Measurements from ENCODE around the gene SAMSN1.

Gene SAMSN1

DNA sequence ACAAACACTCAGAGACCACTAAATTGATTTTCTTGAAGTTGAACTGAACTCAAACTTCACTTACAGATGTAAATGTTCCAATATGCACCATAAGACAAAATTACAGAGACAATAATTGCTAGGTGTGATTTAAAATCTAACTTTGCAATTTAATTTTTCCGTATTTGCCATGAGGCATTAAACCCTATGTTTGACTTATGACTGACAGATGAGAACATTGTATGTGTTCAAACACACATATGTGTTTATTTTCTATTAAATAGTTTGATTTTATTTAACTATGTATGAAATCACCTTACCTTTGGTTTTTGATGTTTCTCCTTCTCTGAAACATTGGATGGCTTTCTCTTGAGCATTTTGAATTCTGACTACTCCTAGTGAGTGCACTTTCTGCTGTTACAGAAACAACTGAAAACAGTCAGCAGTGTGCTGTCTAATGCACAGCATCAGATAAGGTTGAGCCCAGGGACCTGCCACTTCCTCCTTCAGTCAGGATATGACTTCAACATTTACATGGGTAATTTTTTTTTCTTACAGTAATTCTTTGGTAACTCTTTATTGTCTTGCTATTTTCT lies at the start of gene SAMSN1:
Gene SAMSN1, minus strand, starts transcription at position 410 of the 575 bp plus-strand sequence. Its CDS starts 54 bp downstream, at position 356.
- no peak for DNase-seq

DNA sequence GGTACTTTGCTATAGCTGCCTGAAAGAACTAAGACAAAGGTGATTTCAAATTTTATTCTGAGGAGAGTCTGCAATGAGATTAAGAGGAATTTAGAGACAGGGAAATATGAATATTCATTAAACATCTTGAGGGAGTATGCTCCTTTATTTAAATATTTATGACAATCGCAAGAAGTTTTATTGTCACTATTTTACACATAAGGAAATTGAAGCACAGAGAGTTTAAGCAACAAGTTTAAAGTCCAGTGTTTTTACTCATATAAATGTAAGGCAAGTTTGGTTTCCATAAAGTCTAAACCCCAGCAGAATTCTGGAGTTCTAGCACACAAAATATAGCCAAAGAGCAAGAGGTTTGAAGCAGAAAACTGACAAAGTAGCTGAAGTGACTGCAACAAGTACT lies 49.3 kb upstream of the SAMSN1 start:
- DNase-seq: no peak

DNA sequence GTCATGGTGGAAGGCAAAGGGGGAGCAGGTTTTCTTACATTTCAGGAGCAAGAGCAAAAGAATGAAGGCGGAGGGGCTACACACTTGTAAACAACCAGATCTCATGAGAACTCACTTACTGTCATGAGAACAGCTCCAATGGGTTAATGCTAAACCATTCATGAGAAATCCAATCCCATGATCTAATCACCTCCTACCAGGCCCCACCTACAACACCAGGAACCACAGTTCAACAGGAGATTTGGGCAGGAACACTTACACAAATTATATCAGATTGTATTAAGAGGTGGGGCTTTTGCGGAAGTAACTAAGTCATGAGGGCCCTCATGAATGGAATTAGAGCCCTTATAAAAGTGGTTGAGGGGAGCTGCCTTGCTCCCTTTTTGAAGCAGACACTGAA lies 48.9 kb upstream of the SAMSN1 start:
- DNase-seq: no peak

DNA sequence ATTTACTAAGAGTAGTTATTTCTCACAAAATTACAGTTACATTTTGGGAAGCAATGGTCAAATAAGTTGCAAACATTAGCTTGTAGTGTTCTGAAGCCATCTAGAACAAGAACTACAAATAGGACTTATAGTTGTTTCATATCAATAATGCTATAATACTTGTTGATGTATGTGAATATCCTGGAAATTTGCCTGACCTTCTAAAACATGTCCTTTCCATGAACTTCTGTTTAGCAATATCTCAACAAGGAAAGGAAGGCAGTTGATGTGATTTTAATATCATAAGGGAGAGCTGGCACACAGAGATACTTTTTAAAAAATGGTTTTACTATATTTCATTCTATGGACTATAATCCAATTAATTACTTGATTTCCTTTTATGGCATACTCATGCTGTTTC lies 47.1 kb upstream of the SAMSN1 start:
- DNase-seq: no peak

DNA sequence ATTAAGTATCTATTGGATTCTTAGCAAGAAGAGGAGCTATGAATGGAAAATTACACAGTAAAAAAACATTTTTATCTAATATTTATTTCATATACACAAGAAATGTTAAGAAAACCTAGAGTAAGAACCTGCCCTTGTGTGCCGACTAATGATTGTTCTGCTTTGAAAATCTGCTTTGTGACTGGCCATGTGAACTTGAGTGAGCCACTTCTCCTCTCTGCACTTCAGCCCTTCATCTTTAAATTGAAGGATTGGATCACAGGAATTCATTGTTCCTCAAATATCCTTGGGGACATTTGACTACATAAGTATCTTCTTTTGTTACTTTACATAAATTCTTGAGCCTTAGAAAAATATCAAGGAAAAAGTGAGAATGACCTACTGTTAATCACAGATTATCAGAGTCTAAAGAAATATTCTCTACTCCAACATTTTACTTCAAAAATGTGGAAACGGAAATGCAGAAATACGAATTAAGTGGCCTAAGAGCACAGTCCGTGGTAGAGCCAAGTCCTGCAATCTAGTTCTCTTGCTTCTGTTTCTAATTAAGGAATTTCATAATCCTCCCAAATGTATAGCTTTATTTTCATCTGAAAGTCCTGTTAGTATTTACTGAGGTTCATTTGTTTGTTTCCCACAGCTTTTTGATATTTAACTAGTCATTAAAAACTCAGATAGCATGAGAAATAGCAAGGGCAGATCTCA lies 46.3 kb upstream of the SAMSN1 start:
- DNase-seq: no peak

DNA sequence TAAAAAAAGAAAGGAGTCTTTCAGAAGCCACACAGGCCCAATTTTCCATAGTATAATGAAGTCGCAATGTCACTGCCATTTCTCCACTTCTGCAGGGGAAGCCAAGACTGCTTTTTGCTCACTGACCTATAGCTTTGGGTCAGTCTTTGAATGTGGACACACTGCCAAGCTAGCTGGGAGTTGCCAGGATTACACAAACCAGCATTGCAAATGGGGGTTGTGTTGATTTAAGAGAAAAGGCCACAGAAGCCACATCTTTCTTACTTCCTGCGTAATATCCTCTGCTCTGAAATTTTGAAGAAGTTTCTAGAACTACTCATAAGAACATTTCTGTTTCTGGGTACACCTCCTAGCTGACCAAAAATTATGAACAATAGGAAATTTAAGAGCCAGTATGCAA lies 45.8 kb upstream of the SAMSN1 start:
- DNase-seq: no peak

DNA sequence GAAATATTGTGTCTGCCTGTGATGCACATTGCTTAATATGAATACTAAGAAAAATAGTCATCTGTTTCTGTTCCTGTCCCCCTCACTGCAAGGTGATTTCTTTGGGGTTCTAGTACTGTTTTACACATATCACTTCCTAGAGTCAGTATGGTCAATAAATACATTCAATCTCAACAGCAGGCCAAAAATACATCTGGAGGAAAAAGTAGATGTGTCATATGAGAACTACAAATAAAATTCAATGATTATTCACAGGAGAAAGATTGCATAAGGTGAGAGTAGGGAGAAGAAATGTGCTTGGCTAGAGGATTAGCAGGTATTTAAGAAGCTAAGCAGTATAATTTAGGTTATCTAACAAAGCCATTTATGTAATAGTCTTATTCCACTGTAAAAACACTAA lies 45.3 kb upstream of the SAMSN1 start:
- DNase-seq: no peak

DNA sequence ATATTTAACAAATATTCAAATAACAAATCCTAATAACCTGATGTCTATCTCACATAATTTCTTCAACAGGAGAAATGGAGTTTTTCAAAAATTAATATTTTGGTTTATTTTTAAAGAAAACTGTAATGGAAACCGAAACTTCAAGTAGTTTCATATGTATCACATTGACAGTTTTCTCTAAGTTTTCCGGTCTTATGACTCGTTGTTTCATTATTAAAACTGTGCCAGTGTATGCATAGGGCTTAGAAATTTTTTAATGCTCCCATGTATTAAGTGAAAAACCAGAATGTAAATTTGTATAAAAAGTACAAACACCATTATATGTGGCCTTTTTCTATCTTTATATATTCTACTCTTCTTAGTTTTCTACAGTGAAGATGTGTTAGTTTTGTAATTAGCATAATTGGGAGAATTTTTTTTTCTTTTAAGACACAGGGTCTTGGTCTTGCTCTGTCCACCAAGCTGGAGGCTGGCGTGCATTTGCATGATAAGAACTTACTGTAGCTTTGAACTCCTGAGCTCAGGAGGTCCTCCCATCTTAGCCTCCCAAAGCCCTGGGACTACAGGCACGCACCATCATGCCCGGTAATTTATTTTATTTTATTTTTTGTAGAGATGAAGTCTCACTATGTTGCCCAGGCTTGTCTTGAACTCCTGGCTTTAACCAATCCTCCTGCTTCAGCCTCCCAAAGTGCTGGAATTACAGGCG lies 43.9 kb upstream of the SAMSN1 start:
- DNase-seq: no peak

DNA sequence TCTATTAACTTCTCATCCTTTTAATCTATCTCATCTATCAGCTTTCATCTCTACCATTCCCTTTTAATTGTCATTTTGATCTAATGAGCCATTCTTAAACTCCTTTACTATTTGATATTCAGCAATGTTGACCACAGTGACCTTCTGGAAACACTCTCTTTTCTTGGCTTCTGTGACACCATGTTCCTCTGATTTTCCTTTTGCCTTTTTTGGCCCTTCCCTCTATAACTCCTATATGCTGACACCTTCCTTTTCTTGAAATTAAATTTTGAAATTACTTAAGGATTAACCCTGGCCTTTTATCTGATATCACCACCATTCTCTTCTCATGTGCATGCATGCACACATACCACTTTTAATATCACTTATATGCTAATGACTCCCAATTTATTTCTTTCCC lies 41.2 kb upstream of the SAMSN1 start:
- no peak for DNase-seq

DNA sequence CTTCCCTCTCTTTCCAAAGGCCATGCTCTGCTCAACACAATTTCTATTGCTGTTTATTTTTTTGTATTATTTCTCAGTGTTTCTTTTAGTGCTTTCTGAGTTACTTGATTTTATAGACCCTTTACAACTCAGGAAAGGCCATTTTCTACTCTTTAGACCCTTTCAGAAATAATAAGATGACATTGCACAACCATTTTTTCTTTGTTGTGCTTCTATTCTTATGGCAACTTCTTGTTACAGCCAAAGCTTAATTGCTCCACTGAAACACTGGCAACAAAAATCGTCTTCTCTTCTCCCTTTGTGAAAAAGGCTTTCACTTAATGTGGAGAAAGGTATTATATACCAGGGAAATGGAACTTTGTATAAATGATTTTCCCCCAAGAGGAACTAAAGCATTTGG lies 39.0 kb upstream of the SAMSN1 start:
- DNase-seq: no peak

DNA sequence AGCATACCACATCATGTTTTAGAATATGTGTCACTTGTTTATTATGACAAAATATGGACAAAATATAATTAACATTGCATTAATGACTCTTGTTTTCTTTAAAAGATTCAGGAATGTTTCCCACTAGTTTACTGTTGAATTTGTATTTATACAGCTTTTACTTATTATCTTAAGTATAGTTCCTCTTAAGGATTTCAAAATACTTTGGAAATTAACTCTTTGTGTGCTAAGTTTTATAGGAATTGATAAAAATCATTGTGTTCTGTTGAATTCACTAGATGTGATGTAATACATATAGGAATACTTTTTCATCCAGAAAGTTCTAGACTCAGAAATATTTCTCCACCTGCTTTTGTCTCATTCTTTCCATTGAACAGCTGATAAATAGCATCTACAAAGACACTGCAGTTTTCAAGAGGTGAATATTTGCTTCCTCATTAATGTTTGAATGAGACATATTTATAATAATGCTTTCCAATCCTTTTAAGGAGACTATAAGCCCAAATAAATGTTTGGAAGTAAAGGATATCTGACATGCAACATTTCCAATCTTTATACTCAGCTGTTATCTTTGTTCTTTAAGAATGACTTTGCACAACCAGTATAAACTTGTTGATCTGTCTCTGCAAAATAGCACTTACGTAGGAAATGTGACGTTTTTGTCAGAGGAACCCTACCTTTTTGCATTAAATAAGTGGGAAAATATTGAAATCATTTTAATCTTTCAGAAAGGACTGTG lies 38.4 kb upstream of the SAMSN1 start:
- DNase-seq: no peak

DNA sequence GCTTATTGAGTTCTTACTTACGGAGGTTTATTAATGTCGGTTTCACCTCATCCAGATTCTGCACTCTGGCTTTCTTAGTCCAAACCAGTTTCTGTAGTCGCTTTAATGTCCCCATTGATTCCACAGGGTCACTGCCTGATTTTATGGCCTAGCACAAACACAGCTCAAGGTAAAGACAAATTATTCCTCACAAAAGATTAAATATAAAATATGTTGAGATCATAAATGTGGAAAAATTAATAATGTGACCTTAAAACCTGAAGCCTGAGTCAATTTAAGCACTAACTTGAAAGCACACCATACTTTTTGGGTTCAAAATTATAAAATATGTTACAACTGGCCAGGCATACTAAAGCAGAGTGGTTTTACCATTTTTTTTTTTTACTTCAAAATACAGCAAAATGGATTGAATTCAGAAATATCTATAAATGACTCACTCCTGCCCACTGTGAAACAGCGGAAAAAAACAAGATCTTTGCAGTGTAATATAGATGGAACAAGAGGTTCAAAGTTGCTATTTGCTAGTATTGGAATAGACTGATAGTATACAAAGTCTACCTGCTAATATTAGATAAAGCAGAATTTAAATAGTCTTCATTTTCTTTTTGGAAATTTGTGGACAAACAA lies 37.6 kb upstream of the SAMSN1 start:
- no peak for DNase-seq

DNA sequence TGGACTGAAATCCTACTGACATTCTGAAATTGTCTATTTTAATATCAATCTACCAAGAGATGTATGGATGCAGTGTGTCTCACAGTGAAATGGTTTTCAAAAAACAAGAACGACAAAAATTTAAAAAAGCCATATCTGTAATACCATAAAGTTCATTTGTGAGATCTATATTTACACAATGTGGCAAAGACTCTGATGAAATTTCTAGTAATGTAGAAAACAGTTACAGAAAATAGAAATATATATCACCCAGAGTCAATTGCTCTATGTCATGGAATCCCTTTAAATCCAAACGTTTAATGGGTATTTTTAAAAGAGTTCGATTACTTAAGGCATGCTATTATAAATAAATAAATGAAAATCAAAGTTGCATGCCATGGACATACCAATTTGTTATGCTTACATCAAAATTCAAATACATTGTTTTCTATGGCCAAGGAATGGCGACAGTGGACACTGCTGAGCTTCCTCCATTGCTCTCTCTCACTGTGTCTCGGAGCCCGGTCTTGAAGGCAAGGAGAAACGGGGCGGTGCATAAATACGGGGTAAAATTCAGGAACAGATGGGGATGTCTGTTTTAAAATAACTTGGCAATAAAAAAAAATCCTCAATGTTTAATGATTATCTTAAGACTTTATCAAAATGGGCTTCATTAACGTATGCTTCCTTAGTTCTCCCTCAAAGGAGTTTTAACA lies 37.0 kb upstream of the SAMSN1 start:
- no peak for DNase-seq

DNA sequence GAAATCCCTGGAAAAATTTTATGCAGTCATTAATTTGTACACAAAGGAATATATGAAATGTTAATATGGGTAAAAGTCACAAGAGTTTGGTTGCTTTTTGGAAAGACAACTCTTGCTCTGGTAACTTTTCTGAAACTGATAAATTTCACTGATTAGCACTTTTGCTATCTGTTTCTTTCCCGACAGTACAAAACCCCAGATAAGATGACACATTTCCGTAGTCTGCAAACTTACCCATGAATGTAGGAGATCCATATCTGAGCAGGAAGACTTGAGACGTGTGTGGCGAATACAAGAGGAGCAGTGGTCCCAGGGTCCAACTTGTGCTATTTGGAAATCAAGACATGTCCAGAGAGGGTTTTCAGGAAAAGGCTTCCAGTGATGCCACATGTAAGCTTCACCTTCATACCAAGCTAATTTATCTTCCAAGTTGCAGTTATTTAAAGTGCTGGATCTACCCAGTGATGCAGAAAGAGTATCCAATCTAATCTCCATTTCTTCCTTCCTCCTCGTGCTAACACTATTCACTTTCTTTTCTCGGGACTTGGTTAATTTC lies 35.9 kb upstream of the SAMSN1 start:
- no peak for DNase-seq

DNA sequence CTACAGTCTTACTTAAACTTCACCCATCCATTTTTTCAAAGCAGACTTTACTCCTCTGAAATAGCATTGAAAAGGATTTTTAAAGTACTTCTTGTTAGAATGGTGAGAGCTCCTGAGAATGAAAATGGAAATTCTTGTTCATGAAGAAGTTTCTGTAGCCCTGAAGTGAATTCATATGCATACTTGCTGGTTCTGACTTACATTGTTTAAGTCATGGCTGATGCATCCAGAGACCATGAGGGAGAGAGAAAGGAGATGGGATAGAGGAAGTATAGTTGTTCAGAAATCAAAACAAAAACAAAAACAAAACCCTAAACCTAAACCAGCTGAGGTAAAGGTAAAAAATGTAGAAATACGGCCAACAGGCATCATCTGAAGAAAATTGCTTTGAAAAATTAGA lies 27.1 kb upstream of the SAMSN1 start:
- no peak for DNase-seq

DNA sequence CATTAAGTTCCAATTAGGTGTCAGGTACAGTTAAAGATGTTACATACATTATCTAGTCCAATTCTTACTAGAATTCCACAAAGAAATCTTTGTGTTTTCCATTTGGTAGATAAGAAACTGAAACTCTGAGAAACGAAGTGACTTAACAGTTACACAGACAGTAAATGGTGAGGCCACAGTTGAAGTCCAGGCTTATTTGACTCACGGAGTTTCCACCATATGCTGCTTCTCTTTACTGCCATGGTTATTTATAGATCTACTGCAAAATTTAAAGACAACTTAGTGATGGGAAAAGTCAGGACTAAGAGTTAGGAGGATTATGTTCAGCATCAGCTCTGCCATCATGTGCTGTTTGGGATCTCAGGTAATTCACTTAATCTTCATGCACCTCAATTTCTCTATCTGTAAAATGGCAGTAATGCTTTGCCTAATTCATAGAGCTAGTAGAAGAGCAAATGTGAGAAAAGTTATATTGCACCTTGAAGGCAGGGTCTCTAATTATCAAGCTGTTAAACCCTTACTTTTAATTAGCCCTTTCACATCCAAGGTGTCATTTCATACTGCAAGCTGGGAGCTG lies 26.2 kb upstream of the SAMSN1 start:
- no peak for DNase-seq

DNA sequence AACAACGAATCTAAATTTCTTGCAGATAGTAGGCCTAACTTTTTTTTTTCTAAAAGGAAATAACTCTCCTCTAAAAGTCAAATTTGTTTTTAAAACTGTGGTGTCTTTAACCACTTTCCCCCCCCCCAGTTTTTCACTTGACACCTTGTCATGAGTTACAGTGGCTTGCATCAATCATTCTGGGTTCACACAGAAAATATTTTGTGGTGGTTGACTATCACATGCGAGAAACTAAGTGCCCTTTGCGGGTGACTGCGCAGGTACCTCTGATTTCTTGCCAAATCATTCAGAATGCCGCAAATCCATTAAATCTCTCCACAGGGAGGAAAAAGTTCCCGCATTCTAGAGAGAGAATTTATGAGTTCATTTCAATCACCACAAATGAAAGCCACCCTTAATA lies 23.8 kb upstream of the SAMSN1 start:
- DNase-seq: no peak

DNA sequence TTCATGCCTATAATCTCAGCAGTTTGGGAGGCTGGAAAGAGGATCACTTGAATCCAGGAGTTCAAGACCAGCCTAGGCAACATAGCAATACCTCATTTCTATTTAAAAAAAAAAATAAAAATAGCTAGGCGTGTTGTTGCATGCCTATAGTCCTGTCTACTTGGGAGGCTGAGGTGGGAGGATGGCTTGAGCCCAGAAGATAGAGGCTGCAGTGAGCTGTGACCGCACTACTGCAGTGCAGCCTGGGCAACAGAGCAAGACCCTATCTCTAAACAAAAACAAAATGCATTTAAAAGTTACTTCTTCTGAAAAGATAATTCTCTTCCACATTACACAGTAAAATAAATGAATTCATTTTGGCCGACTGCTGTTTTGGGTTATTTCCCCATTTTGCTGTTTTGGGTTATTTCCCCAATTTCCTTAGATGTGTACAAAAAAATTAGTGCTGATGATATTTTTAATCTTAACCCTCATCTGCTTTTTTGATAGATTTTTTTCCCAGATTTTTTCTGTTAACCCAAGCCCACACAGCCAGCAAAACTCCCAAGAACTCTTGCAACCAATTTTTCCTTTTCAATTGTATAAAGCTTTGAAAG lies 23.0 kb upstream of the SAMSN1 start:
- no peak for DNase-seq

DNA sequence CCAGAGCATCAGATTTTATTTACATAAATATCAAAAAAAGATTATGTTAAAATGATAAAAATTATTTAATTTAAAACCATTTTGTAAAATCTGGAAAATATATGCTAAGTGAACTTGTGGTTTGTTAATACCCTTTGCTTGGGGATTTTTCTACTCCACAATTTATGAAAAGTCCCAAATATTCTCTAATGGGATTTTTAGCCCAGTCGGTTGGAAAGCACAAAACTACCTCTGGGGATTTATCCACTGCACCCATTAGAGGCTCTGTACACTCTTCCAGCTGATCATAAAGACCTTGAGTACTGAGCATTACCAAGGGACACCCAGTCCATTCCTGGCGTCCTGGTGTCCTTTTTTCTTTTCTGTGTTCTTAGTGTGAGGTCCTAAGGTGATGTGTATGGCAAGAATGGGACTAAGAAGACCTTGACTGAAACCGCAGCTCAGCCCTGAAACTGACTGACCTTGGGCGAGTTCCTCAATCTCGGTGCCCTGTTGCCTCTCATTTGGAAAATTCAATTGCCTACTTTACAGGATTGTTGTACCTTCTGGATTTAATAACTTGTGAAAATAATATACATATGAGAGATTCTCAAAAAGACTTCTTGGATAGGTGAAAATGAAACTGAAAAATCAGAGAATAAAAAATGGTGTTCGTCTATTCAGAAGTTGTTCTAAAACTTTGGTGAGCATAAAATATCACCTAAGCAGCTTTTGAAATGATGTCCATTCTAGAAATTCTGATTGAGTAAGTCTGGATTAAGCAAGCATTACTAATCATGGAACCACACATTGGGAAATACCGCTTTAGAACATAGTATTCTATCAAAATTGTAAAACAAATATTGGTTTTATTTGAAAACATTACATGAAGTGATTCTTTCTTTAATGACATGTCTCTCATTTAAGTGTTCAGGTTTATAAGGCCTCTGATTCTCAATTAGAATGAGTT lies 21.5 kb upstream of the SAMSN1 start:
- no peak for DNase-seq

DNA sequence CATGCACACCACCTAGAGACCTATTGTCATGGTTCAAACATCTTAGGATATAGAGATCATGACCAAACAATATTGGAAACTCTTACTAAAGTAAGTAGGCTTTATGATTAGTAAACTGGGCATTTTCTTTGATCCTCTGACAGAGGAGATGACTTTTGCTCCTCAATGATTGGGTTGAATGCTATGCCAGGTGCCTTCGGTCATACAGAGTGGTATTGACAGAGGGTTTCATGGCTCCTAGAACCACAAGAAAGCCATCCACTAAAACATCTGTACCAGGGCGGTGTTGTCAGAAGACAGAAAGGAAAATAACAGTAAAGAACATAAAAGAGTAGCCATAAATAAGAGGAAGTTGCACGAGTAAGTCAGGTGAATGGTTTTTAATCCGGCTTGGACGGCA lies 20.8 kb upstream of the SAMSN1 start:
- DNase-seq: no peak
